CD4-positive, alpha-beta T cell treated with Interleukin-4 for 1 hour (primary cell): ENCODE results near the gene ASCL2.

ENCODE experiments used
- DNase-seq, 2 donors: peaks; one replicate each; pipeline ENCODE4 v3.0.0-alpha.2; 2020 to 2022

Gene ASCL2

GRCh38 chr11:2270322-2271076 is at the start of gene ASCL2:
TSS of gene ASCL2 (minus strand) at chr11:2270588. CDS start at chr11:2270332, 256 bp downstream.
- DNase-seq: peak in 1 of 2 donors; percentile 15

- no peak for DNase-seq
These were observed 49.5 kb upstream of the ASCL2 start for GRCh38 chr11:2319791-2320472.

GRCh38 chr11:2318707-2319106 is 48.3 kb upstream of the ASCL2 start:
- DNase-seq: no peak

GRCh38 chr11:2318123-2318522 is 47.7 kb upstream of the ASCL2 start:
- DNase-seq: no peak

- DNase-seq: no peak
These were observed 47.1 kb upstream of the ASCL2 start for GRCh38 chr11:2317354-2318050.

GRCh38 chr11:2316963-2317244 is 46.5 kb upstream of the ASCL2 start:
- no peak for DNase-seq

GRCh38 chr11:2316169-2316962 is 46.0 kb upstream of the ASCL2 start:
- no peak for DNase-seq

GRCh38 chr11:2315395-2316168 is 45.2 kb upstream of the ASCL2 start:
- DNase-seq: no peak

- no peak for DNase-seq
These were observed 44.4 kb upstream of the ASCL2 start for GRCh38 chr11:2314525-2315394.

- no peak for DNase-seq
These were observed 43.7 kb upstream of the ASCL2 start for GRCh38 chr11:2314136-2314524.

GRCh38 chr11:2313051-2313951 is 42.9 kb upstream of the ASCL2 start:
- no peak for DNase-seq

GRCh38 chr11:2312232-2313042 is 42.0 kb upstream of the ASCL2 start:
- no peak for DNase-seq

- DNase-seq: no peak
These were observed 41.2 kb upstream of the ASCL2 start for GRCh38 chr11:2311353-2312133.

- DNase-seq: no peak
These were observed 40.5 kb upstream of the ASCL2 start for GRCh38 chr11:2310786-2311352.

GRCh38 chr11:2310073-2310785 is 39.8 kb upstream of the ASCL2 start:
- no peak for DNase-seq

- DNase-seq: no peak
These were observed 39.1 kb upstream of the ASCL2 start for GRCh38 chr11:2309251-2310072.

- DNase-seq: no peak
These were observed 38.3 kb upstream of the ASCL2 start for GRCh38 chr11:2308713-2309112.
